NCI-H1694 (cell line): ENCODE measurements around the gene RALGPS1.

Experiments used
- DNase-seq: peaks from one replicate; lab custom pipeline; 2025; lab: John Stamatoyannopoulos, UW

RALGPS1 gene

GRCh38 chr9:126914458-126915280 lies at the start of gene RALGPS1:
TSS of gene RALGPS1 (plus strand) at chr9:126914782. CDS start at chr9:126962290, 47,508 bp downstream.
- peak; percentile 81 for DNase-seq

DNA sequence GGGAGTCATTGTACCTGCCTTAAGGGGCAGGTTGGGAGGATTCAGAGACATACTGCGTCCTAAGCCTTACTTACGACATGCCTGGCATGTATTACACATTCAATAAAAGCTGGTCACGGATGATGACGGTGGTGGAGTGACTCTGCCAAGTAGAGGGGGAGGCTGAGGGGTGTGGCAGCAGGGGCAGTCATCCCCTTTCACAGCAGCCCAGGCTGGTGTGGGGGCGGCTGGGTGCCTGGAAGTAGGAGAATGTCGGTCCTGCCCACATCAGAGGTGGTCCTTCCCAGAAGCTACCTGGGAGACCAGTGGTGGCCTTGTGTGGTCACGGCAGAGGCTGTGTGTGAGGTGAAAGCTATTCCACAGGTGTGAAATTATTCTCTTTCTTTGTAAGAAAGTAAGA lies 45.2 kb upstream of the RALGPS1 start:
- DNase-seq = no peak

DNA sequence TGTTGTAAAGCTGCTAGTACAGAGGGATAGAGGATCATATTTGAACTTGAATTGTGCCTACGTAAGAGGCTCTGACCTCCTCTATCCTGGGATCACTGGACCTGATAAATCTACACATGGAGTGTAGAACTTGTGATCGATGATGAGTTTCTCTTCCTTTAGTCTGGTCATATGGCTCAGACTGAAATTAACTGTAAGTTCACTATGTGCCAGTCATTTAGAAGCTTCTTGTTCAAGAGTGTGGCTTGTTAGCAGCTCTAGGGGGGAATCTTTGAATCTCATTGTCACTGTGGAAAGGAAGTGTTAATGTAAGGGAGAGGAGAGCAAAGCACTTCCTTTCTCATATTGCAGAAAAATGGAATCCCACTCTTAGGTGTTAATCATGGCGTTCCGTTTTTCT lies 42.1 kb upstream of the RALGPS1 start:
- no peak for DNase-seq

DNA sequence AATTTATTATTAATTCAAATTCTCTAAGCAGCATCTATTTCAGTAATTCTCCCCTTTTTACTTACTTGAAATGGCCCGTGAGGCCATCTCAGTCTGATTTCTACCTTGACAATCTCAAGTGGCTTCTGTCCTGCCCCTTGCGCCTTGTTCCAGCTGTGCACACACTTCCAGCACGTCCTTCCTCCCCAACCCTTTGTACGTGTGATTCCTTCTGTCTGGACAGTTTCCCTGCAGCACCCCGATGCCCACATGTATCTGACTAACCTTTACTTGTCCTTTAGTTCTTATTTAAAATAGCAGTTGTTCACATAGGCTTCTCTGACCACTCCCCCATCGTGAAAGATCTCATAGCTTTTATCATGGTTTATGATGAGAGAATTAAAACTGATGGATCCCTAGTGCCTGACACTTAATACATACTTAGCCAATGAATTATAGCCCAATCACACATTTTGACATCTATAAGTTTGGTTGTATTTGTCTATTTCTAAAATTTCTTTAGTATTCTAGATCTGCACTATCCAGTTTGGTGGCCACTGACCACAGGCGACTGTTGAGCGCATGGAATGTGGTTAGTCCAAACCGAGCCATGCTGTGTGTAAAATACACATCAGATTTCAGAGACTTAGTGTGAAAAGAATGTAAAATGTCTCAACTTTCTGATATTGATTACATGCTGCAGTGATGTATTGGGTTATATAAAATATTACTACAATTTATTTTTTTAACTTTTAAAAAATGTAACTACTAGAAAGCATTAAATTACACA lies 39.9 kb upstream of the RALGPS1 start:
- DNase-seq = no peak

DNA sequence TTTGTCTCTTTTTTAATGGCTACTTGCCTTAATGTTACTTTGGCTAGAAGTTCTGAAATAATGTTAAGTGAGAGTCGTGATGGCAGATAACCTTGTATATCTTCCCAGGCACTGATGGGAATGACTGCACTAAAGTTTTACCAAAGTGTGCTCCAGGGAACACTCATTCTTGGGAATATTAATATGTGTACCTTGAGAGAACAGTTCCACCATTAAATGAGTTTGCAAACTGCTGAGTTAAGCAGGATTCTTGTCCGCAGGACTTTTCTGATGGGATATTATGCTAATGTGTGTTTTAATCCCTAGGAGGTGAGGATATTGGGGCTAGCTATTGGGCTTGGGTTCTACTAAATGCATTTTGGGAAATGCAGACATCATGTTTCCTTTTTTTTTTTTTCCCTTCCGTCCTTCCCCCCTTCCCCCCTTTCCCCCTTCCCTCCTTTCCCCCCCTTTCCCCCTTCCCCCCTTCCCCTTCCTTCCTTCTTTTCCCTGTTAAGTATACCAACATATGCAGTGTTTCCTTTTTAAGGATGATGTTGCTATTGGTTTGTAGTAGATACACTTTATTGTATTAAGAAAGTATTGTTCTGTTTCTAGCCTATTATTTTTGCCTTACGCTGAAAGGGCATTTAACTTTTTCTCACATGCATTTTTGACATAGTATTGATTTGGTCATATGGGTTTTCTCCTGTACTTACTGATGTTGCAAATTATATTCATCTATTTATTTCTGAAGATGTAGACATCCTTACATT lies 38.6 kb upstream of the RALGPS1 start:
- DNase-seq = no peak

DNA sequence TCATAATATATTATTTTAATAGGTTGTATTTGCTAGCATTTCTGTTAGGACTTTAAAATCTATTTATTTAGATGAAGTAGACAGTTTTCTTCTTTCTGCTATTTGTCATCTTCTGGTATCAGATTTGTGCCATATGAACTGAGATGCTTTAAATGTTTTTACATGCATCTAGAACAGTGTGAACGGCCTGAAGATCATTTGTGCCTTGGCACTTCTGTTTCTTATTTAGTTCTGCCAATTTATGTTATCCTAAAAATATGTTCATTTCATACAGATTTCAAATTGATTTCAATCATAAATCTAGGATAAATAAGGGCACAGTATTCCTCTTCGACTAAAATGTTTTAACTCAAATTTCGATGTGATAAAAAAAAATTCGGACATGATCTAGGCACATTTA lies 38.1 kb upstream of the RALGPS1 start:
- DNase-seq = no peak

- DNase-seq = no peak
Measured at GRCh38 chr9:126877418-126877817, 37.2 kb upstream of the RALGPS1 start.

- no peak for DNase-seq
Measured at GRCh38 chr9:126879288-126879687, 35.3 kb upstream of the RALGPS1 start.

DNA sequence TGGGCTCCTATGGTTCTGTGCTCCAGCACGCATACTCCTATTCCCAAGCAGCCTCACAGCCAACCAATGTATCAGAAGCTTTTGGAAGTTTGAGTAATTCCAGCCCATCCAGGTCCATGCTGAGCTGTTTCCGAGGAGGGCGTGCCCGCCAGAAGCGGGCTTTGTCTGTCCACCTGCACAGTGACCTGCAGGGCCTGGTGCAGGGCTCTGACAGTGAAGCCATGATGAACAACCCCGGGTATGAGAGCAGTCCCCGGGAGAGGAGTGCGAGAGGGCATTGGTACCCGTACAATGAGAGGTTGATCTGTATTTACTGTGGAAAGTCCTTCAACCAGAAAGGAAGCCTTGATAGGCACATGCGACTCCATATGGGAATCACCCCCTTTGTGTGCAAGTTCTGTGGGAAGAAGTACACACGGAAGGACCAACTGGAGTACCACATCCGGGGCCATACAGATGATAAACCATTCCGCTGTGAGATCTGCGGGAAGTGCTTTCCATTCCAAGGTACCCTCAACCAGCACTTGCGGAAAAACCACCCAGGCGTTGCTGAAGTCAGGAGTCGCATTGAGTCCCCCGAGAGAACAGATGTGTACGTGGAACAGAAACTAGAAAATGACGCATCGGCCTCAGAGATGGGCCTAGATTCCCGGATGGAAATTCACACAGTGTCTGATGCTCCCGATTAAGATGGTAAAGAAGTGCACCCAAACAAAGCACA lies 34.2 kb upstream of the RALGPS1 start:
- DNase-seq = no peak

- no peak for DNase-seq
Measured at GRCh38 chr9:126880947-126881332, 33.6 kb upstream of the RALGPS1 start.

- DNase-seq = no peak
Measured at GRCh38 chr9:126882746-126883145, 31.8 kb upstream of the RALGPS1 start.

GRCh38 chr9:126883636-126884035 lies 30.9 kb upstream of the RALGPS1 start:
- DNase-seq = no peak

DNA sequence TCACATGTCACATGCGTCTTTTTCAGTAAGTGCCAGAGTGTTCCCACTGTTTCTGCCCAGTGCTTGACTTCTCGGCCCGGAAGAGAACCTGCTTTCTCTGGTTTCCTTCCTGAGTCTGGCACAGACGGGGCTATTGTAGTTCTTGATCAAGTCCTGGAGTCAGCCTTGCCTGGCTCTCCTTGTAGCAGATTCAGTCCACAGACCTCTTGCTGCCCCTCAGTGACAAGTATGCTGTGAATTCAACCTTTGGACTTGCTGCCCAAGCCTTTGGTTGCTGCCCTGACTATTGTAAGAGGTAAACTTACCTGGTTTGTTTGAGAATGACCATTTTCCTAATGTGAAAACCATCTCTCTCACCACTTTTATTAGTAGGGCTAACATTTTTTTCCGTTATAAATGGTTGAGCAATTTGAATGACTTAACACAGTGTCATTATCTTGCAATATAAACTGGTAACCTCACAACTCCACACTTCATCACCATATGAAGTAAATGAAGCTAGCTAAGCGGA lies 29.4 kb upstream of the RALGPS1 start:
- DNase-seq = no peak

- DNase-seq = no peak
Measured at GRCh38 chr9:126886034-126886822, 28.4 kb upstream of the RALGPS1 start.

DNA sequence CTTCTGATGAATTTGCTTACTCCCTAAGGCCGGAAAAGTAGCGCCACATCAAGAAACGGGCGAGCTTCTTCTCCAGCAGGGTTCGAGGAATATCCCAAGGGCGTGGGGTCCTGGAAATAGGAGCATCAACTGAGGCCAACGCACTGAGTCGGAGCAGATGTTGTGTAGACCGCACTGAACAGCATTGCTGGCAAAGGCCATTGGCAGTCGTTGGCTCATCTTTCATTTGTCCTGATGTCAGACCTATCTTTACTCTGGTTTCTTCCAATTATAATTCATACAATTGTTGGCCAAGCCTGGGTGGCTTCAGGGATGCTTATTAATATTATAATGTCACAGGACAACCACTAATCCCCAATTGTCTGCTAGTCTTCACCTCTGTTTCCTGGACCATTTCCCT lies 27.7 kb upstream of the RALGPS1 start:
- DNase-seq = no peak

DNA sequence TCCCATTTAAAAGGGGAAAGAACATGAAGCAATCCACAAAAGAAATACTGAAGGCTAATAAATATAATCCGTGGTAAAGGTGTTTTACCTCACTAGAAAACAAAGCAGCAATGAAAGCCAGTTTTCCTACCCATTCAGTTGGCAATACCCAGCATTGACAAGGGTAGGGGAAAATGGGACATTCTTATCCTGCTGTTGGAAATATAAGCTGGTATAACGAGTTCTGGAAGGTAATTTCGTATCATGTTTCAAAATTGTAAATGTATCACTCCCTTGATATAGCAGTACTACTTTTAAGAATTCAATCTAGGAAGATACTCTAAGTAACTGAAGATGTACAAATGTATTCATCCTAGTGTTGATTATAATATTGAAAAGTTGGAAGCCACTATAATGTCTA lies 22.9 kb upstream of the RALGPS1 start:
- no peak for DNase-seq

- DNase-seq = peak; percentile 19
Measured at GRCh38 chr9:126893079-126893478, 21.5 kb upstream of the RALGPS1 start.

DNA sequence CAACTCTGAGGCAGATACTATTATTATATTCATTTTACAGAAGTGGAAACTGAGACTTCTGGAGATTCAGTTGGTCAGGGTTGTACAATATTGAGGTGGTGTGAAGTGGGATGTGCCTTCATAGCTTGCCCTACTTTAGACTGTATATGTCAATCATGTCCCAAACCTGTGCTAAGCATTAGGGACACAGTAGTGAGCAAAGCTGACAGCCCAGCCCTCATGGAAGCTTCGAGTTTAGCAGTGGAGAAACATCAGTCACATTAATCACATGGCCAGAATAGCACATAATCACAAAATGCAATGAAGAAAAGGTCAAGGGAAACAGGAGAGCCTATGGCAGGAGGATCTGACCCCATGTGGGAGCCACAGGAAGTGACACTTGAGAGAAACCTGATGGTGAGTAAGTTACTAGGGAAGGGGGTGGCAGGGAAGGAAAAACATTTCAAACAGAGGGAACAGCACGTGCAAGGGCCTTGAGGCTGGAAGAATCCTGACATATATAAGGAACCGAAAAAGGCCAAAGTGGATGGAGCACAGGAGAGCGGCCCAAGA lies 20.5 kb upstream of the RALGPS1 start:
- no peak for DNase-seq

- no peak for DNase-seq
Measured at GRCh38 chr9:126902210-126902609, 12.4 kb upstream of the RALGPS1 start.

- DNase-seq = no peak
Measured at GRCh38 chr9:126904586-126904985, 10.0 kb upstream of the RALGPS1 start.

GRCh38 chr9:126906091-126906490 lies 8.5 kb upstream of the RALGPS1 start:
- DNase-seq = peak; percentile 68
